ENCODE data around the gene MR1.
A peak's percentile ranks its signal among the peaks of the same experiment; 100 is the strongest.

The MR1 gene

DNA sequence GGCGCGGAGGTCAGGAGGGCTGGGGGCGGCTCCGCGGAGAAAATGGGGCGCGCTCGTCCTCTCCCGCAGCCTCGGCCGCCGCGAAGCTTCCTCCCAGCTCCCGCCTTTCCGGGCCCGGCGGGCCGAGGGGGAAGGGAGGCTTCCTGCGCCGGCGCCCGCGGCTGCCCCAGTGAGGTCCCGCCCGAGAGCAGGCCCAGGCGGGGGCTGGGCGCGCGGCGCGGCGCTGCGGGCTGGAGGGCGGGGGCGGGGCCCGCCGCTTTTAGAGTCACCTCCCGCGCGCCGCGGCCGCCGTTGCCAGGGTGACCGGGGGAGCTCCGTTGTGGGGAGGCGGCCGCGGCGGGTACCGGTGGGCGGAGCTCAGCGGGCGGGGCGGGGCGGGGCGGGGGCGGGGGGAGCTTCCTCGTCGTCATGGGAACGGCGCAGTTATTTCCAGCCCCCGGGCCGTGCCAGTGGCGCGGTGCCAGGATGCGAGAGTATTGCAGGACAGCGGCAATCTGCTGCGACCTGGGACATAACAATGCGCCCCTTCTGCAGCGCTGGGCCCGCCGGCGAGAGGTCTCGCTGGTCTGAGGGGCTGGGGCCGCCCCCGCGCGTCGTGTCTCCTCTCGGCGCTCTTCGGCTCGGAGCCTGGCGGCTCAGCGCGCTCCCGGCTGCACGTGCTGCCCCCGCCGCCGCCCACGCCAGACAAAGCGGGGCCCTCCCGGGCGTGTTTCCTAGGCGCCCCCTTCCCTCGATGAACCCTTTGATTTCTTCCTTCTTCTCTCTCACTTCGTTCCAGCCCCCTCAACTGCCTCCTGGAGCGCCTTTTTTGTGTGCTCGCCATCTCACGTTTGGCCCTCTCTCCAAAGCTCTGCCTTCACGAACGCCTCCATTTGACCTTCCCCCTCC lies 71.6 kb downstream of the MR1 start (continued):
- TF ChIP-seq CTCF (tag by site-specific recombination; IDR thresholded peaks at IDR 0.05) (0 out of 2 replicates have a peak, but pooled peaks have one; percentile 11), ZNF280D (tag by site-specific recombination; IDR thresholded peaks at IDR 0.05) (no peak), KLF1 (tag by site-specific recombination; IDR thresholded peaks at IDR 0.05) (peak; percentile 53; the same call in 1 of the 2 replicates), YY1 (tag by site-specific recombination; IDR thresholded peaks at IDR 0.05) (0 out of 2 replicates have a peak, but pooled peaks have one; percentile 11), ZBTB8A (tag by site-specific recombination; IDR thresholded peaks at IDR 0.05) (peak; percentile 93), ZNF335 (tag by site-specific recombination; conservative IDR thresholded peaks at IDR 0.05) (peak; percentile 46; the same call in 1 of the 2 replicates), SP3 (tag by site-specific recombination; IDR thresholded peaks at IDR 0.05) (peak; percentile 57), ZBTB20 (tag by site-specific recombination; IDR thresholded peaks at IDR 0.05) (no peak; the same call in 1 of the 2 replicates), ZSCAN16 (tag by site-specific recombination; IDR thresholded peaks at IDR 0.05) (0 out of 2 replicates have a peak, but pooled peaks have one; percentile 33), ZNF341 (tag by site-specific recombination; IDR thresholded peaks at IDR 0.05; ENCODE audit: low read depth) (peak; percentile 70), KLF9 (tag by site-specific recombination; IDR thresholded peaks at IDR 0.05; ENCODE audit: low read depth) (peak; percentile 15; the same call in 1 of the 2 replicates), ZNF658 (tag by site-specific recombination; IDR thresholded peaks at IDR 0.05) (no peak), REPIN1 (tag by site-specific recombination; IDR thresholded peaks at IDR 0.05; ENCODE audit: low read depth) (0 out of 2 replicates have a peak, but pooled peaks have one; percentile 22), GLIS2 (tag by site-specific recombination; IDR thresholded peaks at IDR 0.05) (peak; percentile 38; the same call in 1 of the 2 replicates), ZXDB (tag by site-specific recombination; IDR thresholded peaks at IDR 0.05) (0 out of 2 replicates have a peak, but pooled peaks have one; percentile 21)
- TF ChIP-seq, protein P1, sequence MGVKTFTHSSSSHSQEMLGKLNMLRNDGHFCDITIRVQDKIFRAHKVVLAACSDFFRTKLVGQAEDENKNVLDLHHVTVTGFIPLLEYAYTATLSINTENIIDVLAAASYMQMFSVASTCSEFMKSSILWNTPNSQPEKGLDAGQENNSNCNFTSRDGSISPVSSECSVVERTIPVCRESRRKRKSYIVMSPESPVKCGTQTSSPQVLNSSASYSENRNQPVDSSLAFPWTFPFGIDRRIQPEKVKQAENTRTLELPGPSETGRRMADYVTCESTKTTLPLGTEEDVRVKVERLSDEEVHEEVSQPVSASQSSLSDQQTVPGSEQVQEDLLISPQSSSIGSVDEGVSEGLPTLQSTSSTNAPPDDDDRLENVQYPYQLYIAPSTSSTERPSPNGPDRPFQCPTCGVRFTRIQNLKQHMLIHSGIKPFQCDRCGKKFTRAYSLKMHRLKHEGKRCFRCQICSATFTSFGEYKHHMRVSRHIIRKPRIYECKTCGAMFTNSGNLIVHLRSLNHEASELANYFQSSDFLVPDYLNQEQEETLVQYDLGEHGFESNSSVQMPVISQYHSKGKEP (tag by site-specific recombination; IDR thresholded peaks at IDR 0.05), result peak; percentile 95
- TF ChIP-seq, protein P2, sequence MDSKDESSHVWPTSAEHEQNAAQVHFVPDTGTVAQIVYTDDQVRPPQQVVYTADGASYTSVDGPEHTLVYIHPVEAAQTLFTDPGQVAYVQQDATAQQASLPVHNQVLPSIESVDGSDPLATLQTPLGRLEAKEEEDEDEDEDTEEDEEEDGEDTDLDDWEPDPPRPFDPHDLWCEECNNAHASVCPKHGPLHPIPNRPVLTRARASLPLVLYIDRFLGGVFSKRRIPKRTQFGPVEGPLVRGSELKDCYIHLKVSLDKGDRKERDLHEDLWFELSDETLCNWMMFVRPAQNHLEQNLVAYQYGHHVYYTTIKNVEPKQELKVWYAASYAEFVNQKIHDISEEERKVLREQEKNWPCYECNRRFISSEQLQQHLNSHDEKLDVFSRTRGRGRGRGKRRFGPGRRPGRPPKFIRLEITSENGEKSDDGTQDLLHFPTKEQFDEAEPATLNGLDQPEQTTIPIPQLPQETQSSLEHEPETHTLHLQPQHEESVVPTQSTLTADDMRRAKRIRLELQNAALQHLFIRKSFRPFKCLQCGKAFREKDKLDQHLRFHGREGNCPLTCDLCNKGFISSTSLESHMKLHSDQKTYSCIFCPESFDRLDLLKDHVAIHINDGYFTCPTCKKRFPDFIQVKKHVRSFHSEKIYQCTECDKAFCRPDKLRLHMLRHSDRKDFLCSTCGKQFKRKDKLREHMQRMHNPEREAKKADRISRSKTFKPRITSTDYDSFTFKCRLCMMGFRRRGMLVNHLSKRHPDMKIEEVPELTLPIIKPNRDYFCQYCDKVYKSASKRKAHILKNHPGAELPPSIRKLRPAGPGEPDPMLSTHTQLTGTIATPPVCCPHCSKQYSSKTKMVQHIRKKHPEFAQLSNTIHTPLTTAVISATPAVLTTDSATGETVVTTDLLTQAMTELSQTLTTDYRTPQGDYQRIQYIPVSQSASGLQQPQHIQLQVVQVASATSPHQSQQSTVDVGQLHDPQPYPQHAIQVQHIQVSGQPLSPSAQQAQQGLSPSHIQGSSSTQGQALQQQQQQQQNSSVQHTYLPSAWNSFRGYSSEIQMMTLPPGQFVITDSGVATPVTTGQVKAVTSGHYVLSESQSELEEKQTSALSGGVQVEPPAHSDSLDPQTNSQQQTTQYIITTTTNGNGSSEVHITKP (tag by site-specific recombination; IDR thresholded peaks at IDR 0.05), result 0 out of 2 replicates have a peak, but pooled peaks have one; percentile 15

All from HEK293 (cell line).